ENCODE measurements around the gene CNGA2.

DNA sequence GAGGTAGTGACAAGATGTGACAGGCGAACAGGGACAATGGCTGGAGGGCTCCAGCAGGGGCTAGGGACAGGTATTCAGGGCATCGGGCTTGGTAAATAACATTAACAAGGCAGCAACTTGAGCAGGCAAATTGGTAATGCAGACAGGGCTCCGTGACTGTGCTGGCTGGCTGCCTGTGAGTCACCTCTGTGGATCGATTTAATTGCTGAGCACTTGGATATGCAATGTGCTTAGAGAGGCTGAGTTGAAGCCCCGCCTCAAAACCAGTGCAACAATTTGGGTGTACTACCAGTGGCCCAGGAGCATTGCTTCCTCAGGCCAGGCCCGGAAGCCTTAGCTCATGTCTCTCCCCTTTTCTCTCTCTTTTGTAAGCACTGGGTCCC lies 19.5 kb downstream of the CNGA2 start:
- TF ChIP-seq, protein P1, sequence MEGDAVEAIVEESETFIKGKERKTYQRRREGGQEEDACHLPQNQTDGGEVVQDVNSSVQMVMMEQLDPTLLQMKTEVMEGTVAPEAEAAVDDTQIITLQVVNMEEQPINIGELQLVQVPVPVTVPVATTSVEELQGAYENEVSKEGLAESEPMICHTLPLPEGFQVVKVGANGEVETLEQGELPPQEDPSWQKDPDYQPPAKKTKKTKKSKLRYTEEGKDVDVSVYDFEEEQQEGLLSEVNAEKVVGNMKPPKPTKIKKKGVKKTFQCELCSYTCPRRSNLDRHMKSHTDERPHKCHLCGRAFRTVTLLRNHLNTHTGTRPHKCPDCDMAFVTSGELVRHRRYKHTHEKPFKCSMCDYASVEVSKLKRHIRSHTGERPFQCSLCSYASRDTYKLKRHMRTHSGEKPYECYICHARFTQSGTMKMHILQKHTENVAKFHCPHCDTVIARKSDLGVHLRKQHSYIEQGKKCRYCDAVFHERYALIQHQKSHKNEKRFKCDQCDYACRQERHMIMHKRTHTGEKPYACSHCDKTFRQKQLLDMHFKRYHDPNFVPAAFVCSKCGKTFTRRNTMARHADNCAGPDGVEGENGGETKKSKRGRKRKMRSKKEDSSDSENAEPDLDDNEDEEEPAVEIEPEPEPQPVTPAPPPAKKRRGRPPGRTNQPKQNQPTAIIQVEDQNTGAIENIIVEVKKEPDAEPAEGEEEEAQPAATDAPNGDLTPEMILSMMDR (IDR thresholded peaks at IDR 0.05; ENCODE audit: low read depth, low read length, missing input control), result no peak
- TF ChIP-seq RAD21 (IDR thresholded peaks at IDR 0.05), result no peak
- TF ChIP-seq, protein P2, sequence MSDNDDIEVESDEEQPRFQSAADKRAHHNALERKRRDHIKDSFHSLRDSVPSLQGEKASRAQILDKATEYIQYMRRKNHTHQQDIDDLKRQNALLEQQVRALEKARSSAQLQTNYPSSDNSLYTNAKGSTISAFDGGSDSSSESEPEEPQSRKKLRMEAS (IDR thresholded peaks at IDR 0.05), result no peak
- TF ChIP-seq, protein P3, sequence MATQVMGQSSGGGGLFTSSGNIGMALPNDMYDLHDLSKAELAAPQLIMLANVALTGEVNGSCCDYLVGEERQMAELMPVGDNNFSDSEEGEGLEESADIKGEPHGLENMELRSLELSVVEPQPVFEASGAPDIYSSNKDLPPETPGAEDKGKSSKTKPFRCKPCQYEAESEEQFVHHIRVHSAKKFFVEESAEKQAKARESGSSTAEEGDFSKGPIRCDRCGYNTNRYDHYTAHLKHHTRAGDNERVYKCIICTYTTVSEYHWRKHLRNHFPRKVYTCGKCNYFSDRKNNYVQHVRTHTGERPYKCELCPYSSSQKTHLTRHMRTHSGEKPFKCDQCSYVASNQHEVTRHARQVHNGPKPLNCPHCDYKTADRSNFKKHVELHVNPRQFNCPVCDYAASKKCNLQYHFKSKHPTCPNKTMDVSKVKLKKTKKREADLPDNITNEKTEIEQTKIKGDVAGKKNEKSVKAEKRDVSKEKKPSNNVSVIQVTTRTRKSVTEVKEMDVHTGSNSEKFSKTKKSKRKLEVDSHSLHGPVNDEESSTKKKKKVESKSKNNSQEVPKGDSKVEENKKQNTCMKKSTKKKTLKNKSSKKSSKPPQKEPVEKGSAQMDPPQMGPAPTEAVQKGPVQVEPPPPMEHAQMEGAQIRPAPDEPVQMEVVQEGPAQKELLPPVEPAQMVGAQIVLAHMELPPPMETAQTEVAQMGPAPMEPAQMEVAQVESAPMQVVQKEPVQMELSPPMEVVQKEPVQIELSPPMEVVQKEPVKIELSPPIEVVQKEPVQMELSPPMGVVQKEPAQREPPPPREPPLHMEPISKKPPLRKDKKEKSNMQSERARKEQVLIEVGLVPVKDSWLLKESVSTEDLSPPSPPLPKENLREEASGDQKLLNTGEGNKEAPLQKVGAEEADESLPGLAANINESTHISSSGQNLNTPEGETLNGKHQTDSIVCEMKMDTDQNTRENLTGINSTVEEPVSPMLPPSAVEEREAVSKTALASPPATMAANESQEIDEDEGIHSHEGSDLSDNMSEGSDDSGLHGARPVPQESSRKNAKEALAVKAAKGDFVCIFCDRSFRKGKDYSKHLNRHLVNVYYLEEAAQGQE (IDR thresholded peaks at IDR 0.05), result no peak
